HG03095 (cell line): ENCODE measurements around the gene KLHDC9.

Experiments used
- ATAC-seq: cut with Tn5 transposase; IDR thresholded peaks from one replicate; pipeline ENCODE4 v1.9.1; 2021; ENCODE audit warnings: moderate library complexity; ENCODE audit not compliant: unreplicated experiment

The KLHDC9 gene

GRCh38 chr1:161076410-161076809, 21.8 kb upstream of the KLHDC9 start:
- no peak for ATAC-seq

- ATAC-seq, result no peak
Observed at GRCh38 chr1:161077426-161077825, 20.7 kb upstream of the KLHDC9 start.

- no peak for ATAC-seq
Observed at GRCh38 chr1:161079436-161080110, 18.6 kb upstream of the KLHDC9 start.

- ATAC-seq, result no peak
Observed at GRCh38 chr1:161080441-161081405, 17.4 kb upstream of the KLHDC9 start.

- no peak for ATAC-seq
Observed at GRCh38 chr1:161081519-161081918, 16.6 kb upstream of the KLHDC9 start.

GRCh38 chr1:161082483-161082882, 15.7 kb upstream of the KLHDC9 start:
- no peak for ATAC-seq

- ATAC-seq, result no peak
Observed at GRCh38 chr1:161082996-161083747, 15.0 kb upstream of the KLHDC9 start.

- ATAC-seq, result no peak
Observed at GRCh38 chr1:161083748-161084596, 14.2 kb upstream of the KLHDC9 start.

- ATAC-seq, result no peak
Observed at GRCh38 chr1:161084597-161084988, 13.6 kb upstream of the KLHDC9 start.

- ATAC-seq, result no peak
Observed at GRCh38 chr1:161085165-161085564, 13.0 kb upstream of the KLHDC9 start.

- ATAC-seq, result no peak
Observed at GRCh38 chr1:161086457-161086856, 11.7 kb upstream of the KLHDC9 start.

- ATAC-seq, result no peak
Observed at GRCh38 chr1:161088587-161089110, 9.5 kb upstream of the KLHDC9 start.

GRCh38 chr1:161089251-161089924, 8.8 kb upstream of the KLHDC9 start, which contains the start of gene NECTIN4:
Gene NECTIN4, minus strand, starts transcription at chr1:161089558. Its CDS starts 262 bp downstream, at chr1:161089296.
- no peak for ATAC-seq

GRCh38 chr1:161089938-161090337, 8.2 kb upstream of the KLHDC9 start:
- no peak for ATAC-seq

GRCh38 chr1:161090617-161091016, 7.5 kb upstream of the KLHDC9 start:
- no peak for ATAC-seq

- no peak for ATAC-seq
Observed at GRCh38 chr1:161091093-161091492, 7.1 kb upstream of the KLHDC9 start.

GRCh38 chr1:161091796-161092507, 6.2 kb upstream of the KLHDC9 start:
- ATAC-seq, result no peak

- no peak for ATAC-seq
Observed at GRCh38 chr1:161092621-161093028, 5.5 kb upstream of the KLHDC9 start.

GRCh38 chr1:161094481-161094880, 3.7 kb upstream of the KLHDC9 start:
- ATAC-seq, result no peak
